ENCODE results near the gene CCDC3. TPM values are rescaled to one million over a fixed set of nuclear protein-coding genes. Genes with fewer than 3 reads are reported as not detected.

CCDC3 gene
- polyA plus RNA-seq, 1 of the 3 experiments (the other 2 are of a cell fraction) = 0.02 TPM

DNA sequence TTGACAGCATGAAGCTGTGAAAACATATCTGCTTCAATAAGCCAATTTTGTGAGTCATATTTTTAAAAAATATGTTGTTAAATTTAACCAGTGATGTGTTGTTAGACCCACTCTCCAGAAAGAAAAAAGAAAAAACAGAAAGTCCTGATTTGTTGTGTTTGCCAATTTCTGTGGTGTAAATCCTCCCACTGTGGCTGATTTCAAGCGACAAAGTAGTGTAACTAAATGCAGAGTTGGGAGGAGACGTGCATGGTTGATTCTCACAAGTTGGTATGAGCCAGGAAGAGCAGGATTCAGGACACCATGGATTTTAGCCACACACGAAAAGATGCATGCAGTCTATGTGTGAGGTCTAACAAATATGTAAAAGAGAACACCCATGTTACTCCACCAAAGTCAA is 139.1 kb downstream of the CCDC3 start (continued):
- TF ChIP-seq RAD21 (IDR thresholded peaks at IDR 0.05; ENCODE audit: low read length) = no peak
- no peak for TF ChIP-seq EZH2phosphoT487 (IDR thresholded peaks at IDR 0.05; ENCODE audit: borderline replicate concordance, low read depth)

DNA sequence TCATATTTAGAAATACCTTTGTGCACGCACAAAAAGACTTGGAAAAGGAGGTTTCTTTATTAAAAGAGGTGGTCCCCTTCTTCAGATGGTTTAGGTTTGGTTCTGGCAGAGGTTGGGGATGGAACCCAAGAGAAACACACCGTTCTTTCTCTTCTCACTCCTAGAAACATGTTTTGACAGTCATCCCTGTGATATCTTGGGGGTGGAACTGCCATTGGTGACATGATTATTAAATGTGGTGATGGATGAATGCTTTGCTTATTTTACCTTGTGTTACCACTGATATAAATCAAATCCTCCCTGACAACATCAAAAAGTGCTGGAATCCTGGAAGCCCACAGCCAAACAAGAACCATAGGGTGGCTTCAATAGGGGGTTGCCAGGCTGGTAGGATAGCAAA is 146.5 kb downstream of the CCDC3 start:
- 33% methylated on average over 2 of the region's 2 CpGs for WGBS (ENCODE audit: low lambda C conversion rate)
- no peak overlapping the region for H3K9ac ChIP-seq
- H3K4me1 ChIP-seq (ENCODE audit: control insufficient read depth in 1 of 2, insufficient read depth in 2 of 2, low read depth in 1 of 2, low read length in 1 of 2) = peaks cover 0 to 3% of the 10 kb centered on the region in 2 experiments; a peak in 1 of 4 replicates
- H3K36me3 ChIP-seq (replicated peaks in 1 of 2; ENCODE audit: control insufficient read depth in 1 of 2, insufficient read depth in 2 of 2, low read length in 1 of 2) = no peaks in the 10 kb centered on the region
- H3K27ac ChIP-seq (ENCODE audit: low read depth in 2 of 2, low read length in 1 of 2) = no peak overlapping the region
- ChIA-PET POLR2A (no interaction called here), CTCF (no interaction called here)
- H3K4me2 ChIP-seq = no peak overlapping the region
- no peak overlapping the region for H2AFZ ChIP-seq (ENCODE audit: low read depth)
- H3K79me2 ChIP-seq (ENCODE audit: insufficient read depth) = no peaks in the 10 kb centered on the region
- no peaks in the 10 kb centered on the region for H3K9me3 ChIP-seq
- H3K4me3 ChIP-seq (ENCODE audit: low read depth in 2 of 2, low read length in 1 of 2) = no peak overlapping the region
- no peaks in the 10 kb centered on the region for H3K27me3 ChIP-seq (ENCODE audit: insufficient read depth)
- H3K9me2 ChIP-seq = no peaks in the 10 kb centered on the region
- TF ChIP-seq JUND (IDR thresholded peaks at IDR 0.05) (no peak), MEF2A (IDR thresholded peaks at IDR 0.05; ENCODE audit: borderline replicate concordance, low read depth) (no peak), TEAD4 (IDR thresholded peaks at IDR 0.05; ENCODE audit: borderline replicate concordance, insufficient read depth) (no peak), YY1 (IDR thresholded peaks at IDR 0.05; ENCODE audit: low read depth) (no peak), EZH2phosphoT487 (IDR thresholded peaks at IDR 0.05; ENCODE audit: borderline replicate concordance, low read depth) (no peak), CHD2 (IDR thresholded peaks at IDR 0.05; ENCODE audit: low read length, partially characterized antibody) (no peak), NRF1 (IDR thresholded peaks at IDR 0.05; ENCODE audit: low read depth, low read length) (no peak), SIN3A (IDR thresholded peaks at IDR 0.05; ENCODE audit: borderline replicate concordance, low read depth, low read length) (no peak), GABPA (IDR thresholded peaks at IDR 0.05; ENCODE audit: low read depth) (no peak), RXRA (IDR thresholded peaks at IDR 0.05; ENCODE audit: borderline replicate concordance, low read depth) (no peak), RCOR1 (IDR thresholded peaks at IDR 0.05; ENCODE audit: low read length) (no peak), POLR2AphosphoS5 (IDR thresholded peaks at IDR 0.05; ENCODE audit: low read depth, low read length) (no peak), SMC3 (IDR thresholded peaks at IDR 0.05; ENCODE audit: low read depth, low read length) (no peak), RAD21 (IDR thresholded peaks at IDR 0.05; ENCODE audit: low read length) (no peak)
- TF ChIP-seq, protein P1, sequence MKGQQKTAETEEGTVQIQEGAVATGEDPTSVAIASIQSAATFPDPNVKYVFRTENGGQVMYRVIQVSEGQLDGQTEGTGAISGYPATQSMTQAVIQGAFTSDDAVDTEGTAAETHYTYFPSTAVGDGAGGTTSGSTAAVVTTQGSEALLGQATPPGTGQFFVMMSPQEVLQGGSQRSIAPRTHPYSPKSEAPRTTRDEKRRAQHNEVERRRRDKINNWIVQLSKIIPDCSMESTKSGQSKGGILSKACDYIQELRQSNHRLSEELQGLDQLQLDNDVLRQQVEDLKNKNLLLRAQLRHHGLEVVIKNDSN (IDR thresholded peaks at IDR 0.05; ENCODE audit: borderline replicate concordance, low read depth) = no peak
- TF ChIP-seq, protein P2, sequence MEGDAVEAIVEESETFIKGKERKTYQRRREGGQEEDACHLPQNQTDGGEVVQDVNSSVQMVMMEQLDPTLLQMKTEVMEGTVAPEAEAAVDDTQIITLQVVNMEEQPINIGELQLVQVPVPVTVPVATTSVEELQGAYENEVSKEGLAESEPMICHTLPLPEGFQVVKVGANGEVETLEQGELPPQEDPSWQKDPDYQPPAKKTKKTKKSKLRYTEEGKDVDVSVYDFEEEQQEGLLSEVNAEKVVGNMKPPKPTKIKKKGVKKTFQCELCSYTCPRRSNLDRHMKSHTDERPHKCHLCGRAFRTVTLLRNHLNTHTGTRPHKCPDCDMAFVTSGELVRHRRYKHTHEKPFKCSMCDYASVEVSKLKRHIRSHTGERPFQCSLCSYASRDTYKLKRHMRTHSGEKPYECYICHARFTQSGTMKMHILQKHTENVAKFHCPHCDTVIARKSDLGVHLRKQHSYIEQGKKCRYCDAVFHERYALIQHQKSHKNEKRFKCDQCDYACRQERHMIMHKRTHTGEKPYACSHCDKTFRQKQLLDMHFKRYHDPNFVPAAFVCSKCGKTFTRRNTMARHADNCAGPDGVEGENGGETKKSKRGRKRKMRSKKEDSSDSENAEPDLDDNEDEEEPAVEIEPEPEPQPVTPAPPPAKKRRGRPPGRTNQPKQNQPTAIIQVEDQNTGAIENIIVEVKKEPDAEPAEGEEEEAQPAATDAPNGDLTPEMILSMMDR (IDR thresholded peaks at IDR 0.05) = no peak
- no peaks in the 10 kb centered on the region for H3F3A ChIP-seq (replicated peaks; ENCODE audit: insufficient read depth)
- DNase-seq = no peak
- H4K20me1 ChIP-seq (ENCODE audit: insufficient read depth) = no peaks in the 10 kb centered on the region

All from SK-N-SH (cell line).